GM23338 (cell line): ENCODE measurements around the gene DYNLT5. TPM values are rescaled to one million over a fixed set of nuclear protein-coding genes. Genes with fewer than 3 reads are reported as not detected.

Source experiments
- ATAC-seq: fragments of 200-7000 bp; cut with Tn5 transposase; 3 replicates; pipeline ENCODE4 v1.9.1; 2020
- DNase-seq: peaks from one replicate; pipeline ENCODE4 v3.0.0-alpha.2; 2015; ENCODE audit warnings: low spot score
- H2AFZ ChIP-seq: fragments of 200-600 bp; sonication (generic); 2 replicates; pipeline ENCODE4 v1.8.0; 2016; ENCODE audit warnings: antibody characterized with exemption, mild to moderate bottlenecking, moderate library complexity
- H3F3A ChIP-seq: fragments of 200-600 bp; sonication (generic); replicated peaks from 2 replicates; pipeline ENCODE4 v1.8.0; 2017; ENCODE audit warnings: antibody characterized with exemption, mixed run types, low read depth
- H3K27ac ChIP-seq: fragments of 200-600 bp; sonication (generic); 2 replicates; pipeline ENCODE4 v1.6.1; 2016; ENCODE audit warnings: low read depth
- H3K27me3 ChIP-seq: fragments of 200-600 bp; sonication (generic); 2 replicates; pipeline ENCODE4 v1.8.0; 2016; ENCODE audit warnings: mild to moderate bottlenecking, mixed run types, moderate library complexity; ENCODE audit not compliant: insufficient read depth
- H3K36me3 ChIP-seq: fragments of 200-600 bp; sonication (generic); 2 replicates; pipeline ENCODE4 v1.8.0; 2016; ENCODE audit warnings: mild to moderate bottlenecking; ENCODE audit not compliant: insufficient read depth
- H3K4me1 ChIP-seq: fragments of 200-600 bp; sonication (generic); 2 replicates; pipeline ENCODE4 v1.8.0; 2016; ENCODE audit warnings: mild to moderate bottlenecking, moderate library complexity; ENCODE audit not compliant: insufficient read depth
- H3K4me2 ChIP-seq: fragments of 200-600 bp; sonication (generic); 2 replicates; pipeline ENCODE4 v1.7.1; 2017; ENCODE audit warnings: mixed run types
- H3K4me3 ChIP-seq: fragments of 200-600 bp; sonication (generic); 2 replicates; pipeline ENCODE4 v1.6.1; 2016; ENCODE audit warnings: mixed run types
- H3K79me2 ChIP-seq: fragments of 200-600 bp; sonication (generic); replicated peaks from 2 replicates; pipeline ENCODE4 v1.8.0; 2017; ENCODE audit warnings: mild to moderate bottlenecking; ENCODE audit not compliant: insufficient read depth
- H3K9me2 ChIP-seq: fragments of 200-600 bp; sonication (generic); 2 replicates; pipeline ENCODE4 v1.8.0; 2017; ENCODE audit not compliant: insufficient read depth
- H4K20me1 ChIP-seq: fragments of 200-600 bp; sonication (generic); replicated peaks from 2 replicates; pipeline ENCODE4 v1.8.0; 2017; ENCODE audit warnings: mild to moderate bottlenecking; ENCODE audit not compliant: insufficient read depth
- H3K27ac Mint-ChIP-seq: 2 replicates; pipeline ENCODE4 v1.8.0; 2020; ENCODE audit warnings: inconsistent platforms, mild to moderate bottlenecking, moderate library complexity, mixed read lengths
- H3K27me3 Mint-ChIP-seq: 3 replicates; pipeline ENCODE4 v1.8.0; 2022; ENCODE audit warnings: low read depth, mild to moderate bottlenecking, moderate library complexity, mixed read lengths, inconsistent platforms; ENCODE audit not compliant: insufficient read depth, poor library complexity
- H3K36me3 Mint-ChIP-seq: 3 replicates; pipeline ENCODE4 v1.8.0; 2021; ENCODE audit warnings: low read depth, mild to moderate bottlenecking, inconsistent platforms, moderate library complexity, mixed read lengths
- H3K4me1 Mint-ChIP-seq: 3 replicates; pipeline ENCODE4 v1.8.0; 2020; ENCODE audit warnings: mild to moderate bottlenecking, inconsistent platforms, mixed read lengths
- H3K4me3 Mint-ChIP-seq: 3 replicates; pipeline ENCODE4 v1.8.0; 2021; ENCODE audit warnings: moderate library complexity, mild to moderate bottlenecking, inconsistent platforms, mixed read lengths
- H3K9me3 Mint-ChIP-seq: 3 replicates; pipeline ENCODE4 v1.8.0; 2020; ENCODE audit warnings: moderate library complexity, mild to moderate bottlenecking, inconsistent platforms, mixed read lengths
- CREB1 ChIP-seq: fragments of 250-450 bp; sonication (Bioruptor Pico); IDR thresholded peaks from 2 replicates; pipeline ENCODE4 v1.5.0; 2020; ENCODE audit warnings: low read depth, mild to moderate bottlenecking, moderate library complexity
- EZH2 ChIP-seq: fragments of 200-600 bp; sonication (generic); IDR thresholded peaks from one replicate; pipeline ENCODE4 v1.8.0; 2017; ENCODE audit warnings: antibody characterized with exemption, mild to moderate bottlenecking, low read depth; ENCODE audit not compliant: unreplicated experiment
- EZH2phosphoT487 ChIP-seq: fragments of 200-600 bp; sonication (generic); IDR thresholded peaks from one replicate; pipeline ENCODE4 v1.8.1; 2018; ENCODE audit warnings: antibody characterized with exemption; ENCODE audit not compliant: unreplicated experiment
- JUNB ChIP-seq: IDR thresholded peaks from one replicate; pipeline ENCODE4 v1.6.1; 2016; ENCODE audit warnings: antibody characterized with exemption; ENCODE audit not compliant: unreplicated experiment
- NANOG ChIP-seq: IDR thresholded peaks from 2 replicates; pipeline ENCODE4 v1.6.1; 2016; ENCODE audit warnings: antibody characterized with exemption, borderline replicate concordance
- POLR2AphosphoS5 ChIP-seq: IDR thresholded peaks from 2 replicates; pipeline ENCODE4 v1.6.1; 2016; ENCODE audit warnings: antibody characterized with exemption, low read depth
- STAT1 ChIP-seq: IDR thresholded peaks from one replicate; pipeline ENCODE4 v1.6.1; 2016; ENCODE audit warnings: antibody characterized with exemption; ENCODE audit not compliant: unreplicated experiment
- ZNF114 ChIP-seq: fragments of 250-450 bp; sonication (Bioruptor Pico); IDR thresholded peaks from 2 replicates; pipeline ENCODE4 v1.5.0; 2020; ENCODE audit warnings: mild to moderate bottlenecking, moderate library complexity
- ZNF331 ChIP-seq: fragments of 250-450 bp; sonication (Bioruptor Pico); IDR thresholded peaks from 2 replicates; pipeline ENCODE4 v1.5.0; 2020; ENCODE audit warnings: low read depth, mild to moderate bottlenecking, moderate library complexity
- polyA plus RNA-seq: library from polyadenylated mRNA; unstranded; fragments of >200 nt; fragmentation: Nextera tagmentation; extraction: Ambion mirVana; gene quantifications from 2 replicates; pipeline ENCODE4 v1.2.1, GENCODE V29; 2016
- total RNA-seq: library from RNA; depleted of rRNA; stranded (reverse); fragments of >200 nt; shearing (Covaris generic); gene quantifications from 2 replicates; pipeline ENCODE4 v1.2.3, GENCODE V29; 2014
- TF ChIP-seq, protein P1 (sequence below), 2 experiments: fragments of 200-600 bp in 1 of 2; sonication (generic) in 1 of 2; conservative IDR thresholded peaks; 2 replicates each; pipeline versions ENCODE4 v1.5.1 to v1.6.1; 2016 to 2017; ENCODE audit warnings: antibody characterized with exemption in 2 of 2, low read depth in 2 of 2, mild to moderate bottlenecking in 2 of 2, moderate library complexity in 1 of 2
- TF ChIP-seq, protein P2 (sequence below): IDR thresholded peaks from one replicate; pipeline ENCODE4 v1.6.1; 2018; ENCODE audit warnings: antibody characterized with exemption; ENCODE audit not compliant: unreplicated experiment
- TF ChIP-seq, protein P3 (sequence below): fragments of 250-450 bp; sonication (Bioruptor Pico); IDR thresholded peaks from 2 replicates; pipeline ENCODE4 v1.5.0; 2020; ENCODE audit warnings: mild to moderate bottlenecking, moderate library complexity
- TF ChIP-seq, protein P4 (sequence below): IDR thresholded peaks from 2 replicates; pipeline ENCODE4 v1.6.1; 2016; ENCODE audit warnings: antibody characterized with exemption

Gene DYNLT5
- total and polyA plus RNA-seq, 2 experiments from 2014 or later: 0.95 to 2.8 TPM

DNA sequence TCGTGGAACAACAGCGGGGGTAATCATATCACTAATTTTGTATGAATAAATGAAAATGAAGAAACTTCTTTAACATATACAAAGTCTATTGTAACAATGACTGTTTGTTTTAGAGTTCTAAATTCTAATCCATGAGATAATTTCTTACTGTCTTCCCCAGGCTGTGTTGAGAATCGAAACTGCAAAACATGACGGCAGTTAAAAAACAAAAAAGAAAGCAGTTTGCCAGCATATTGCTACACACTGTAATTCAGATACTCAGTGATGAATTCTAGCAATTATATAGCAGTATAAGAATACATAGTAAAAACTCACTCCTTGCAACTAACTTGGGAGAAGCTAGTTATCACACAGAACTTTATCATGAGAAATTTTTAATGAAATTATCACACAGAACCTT lies 26.7 kb downstream of the DYNLT5 start:
- Histone ChIP-seq H3K4me1 (no peaks in the 10 kb centered on the region), H3K79me2 (no peaks in the 10 kb centered on the region), H3F3A (no peaks in the 10 kb centered on the region), H4K20me1 (no peaks in the 10 kb centered on the region), H3K4me2 (no peak overlapping the region), H3K36me3 (peaks cover 4% of the 10 kb centered on the region; the same call in 1 of the 2 replicates), H3K4me3 (no peak overlapping the region), H3K9me2 (no peaks in the 10 kb centered on the region), H3K27me3 (no peaks in the 10 kb centered on the region), H2AFZ (no peak overlapping the region), H3K27ac (no peak overlapping the region)
- no peak for ATAC-seq
- Mint-ChIP-seq H3K9me3 (peaks cover 35% of the 10 kb centered on the region), H3K4me3 (no peak overlapping the region), H3K4me1 (no peaks in the 10 kb centered on the region), H3K36me3 (peaks cover 15% of the 10 kb centered on the region), H3K27me3 (peaks cover 3% of the 10 kb centered on the region), H3K27ac (no peak overlapping the region)
- no peak for DNase-seq
- TF ChIP-seq, protein P1, sequence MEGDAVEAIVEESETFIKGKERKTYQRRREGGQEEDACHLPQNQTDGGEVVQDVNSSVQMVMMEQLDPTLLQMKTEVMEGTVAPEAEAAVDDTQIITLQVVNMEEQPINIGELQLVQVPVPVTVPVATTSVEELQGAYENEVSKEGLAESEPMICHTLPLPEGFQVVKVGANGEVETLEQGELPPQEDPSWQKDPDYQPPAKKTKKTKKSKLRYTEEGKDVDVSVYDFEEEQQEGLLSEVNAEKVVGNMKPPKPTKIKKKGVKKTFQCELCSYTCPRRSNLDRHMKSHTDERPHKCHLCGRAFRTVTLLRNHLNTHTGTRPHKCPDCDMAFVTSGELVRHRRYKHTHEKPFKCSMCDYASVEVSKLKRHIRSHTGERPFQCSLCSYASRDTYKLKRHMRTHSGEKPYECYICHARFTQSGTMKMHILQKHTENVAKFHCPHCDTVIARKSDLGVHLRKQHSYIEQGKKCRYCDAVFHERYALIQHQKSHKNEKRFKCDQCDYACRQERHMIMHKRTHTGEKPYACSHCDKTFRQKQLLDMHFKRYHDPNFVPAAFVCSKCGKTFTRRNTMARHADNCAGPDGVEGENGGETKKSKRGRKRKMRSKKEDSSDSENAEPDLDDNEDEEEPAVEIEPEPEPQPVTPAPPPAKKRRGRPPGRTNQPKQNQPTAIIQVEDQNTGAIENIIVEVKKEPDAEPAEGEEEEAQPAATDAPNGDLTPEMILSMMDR (conservative IDR thresholded peaks at IDR 0.05; ENCODE audit: low read depth in 2 of 2): no peak
- TF ChIP-seq EZH2phosphoT487 (no peak), STAT1 (no peak), ZNF331 (CRISPR knock-in tag) (no peak), JUNB (no peak), CREB1 (CRISPR knock-in tag) (no peak), EZH2 (no peak), ZNF114 (CRISPR knock-in tag) (no peak), NANOG (no peak), POLR2AphosphoS5 (no peak)
- TF ChIP-seq, protein P2, sequence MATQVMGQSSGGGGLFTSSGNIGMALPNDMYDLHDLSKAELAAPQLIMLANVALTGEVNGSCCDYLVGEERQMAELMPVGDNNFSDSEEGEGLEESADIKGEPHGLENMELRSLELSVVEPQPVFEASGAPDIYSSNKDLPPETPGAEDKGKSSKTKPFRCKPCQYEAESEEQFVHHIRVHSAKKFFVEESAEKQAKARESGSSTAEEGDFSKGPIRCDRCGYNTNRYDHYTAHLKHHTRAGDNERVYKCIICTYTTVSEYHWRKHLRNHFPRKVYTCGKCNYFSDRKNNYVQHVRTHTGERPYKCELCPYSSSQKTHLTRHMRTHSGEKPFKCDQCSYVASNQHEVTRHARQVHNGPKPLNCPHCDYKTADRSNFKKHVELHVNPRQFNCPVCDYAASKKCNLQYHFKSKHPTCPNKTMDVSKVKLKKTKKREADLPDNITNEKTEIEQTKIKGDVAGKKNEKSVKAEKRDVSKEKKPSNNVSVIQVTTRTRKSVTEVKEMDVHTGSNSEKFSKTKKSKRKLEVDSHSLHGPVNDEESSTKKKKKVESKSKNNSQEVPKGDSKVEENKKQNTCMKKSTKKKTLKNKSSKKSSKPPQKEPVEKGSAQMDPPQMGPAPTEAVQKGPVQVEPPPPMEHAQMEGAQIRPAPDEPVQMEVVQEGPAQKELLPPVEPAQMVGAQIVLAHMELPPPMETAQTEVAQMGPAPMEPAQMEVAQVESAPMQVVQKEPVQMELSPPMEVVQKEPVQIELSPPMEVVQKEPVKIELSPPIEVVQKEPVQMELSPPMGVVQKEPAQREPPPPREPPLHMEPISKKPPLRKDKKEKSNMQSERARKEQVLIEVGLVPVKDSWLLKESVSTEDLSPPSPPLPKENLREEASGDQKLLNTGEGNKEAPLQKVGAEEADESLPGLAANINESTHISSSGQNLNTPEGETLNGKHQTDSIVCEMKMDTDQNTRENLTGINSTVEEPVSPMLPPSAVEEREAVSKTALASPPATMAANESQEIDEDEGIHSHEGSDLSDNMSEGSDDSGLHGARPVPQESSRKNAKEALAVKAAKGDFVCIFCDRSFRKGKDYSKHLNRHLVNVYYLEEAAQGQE: no peak
- TF ChIP-seq, protein P3, sequence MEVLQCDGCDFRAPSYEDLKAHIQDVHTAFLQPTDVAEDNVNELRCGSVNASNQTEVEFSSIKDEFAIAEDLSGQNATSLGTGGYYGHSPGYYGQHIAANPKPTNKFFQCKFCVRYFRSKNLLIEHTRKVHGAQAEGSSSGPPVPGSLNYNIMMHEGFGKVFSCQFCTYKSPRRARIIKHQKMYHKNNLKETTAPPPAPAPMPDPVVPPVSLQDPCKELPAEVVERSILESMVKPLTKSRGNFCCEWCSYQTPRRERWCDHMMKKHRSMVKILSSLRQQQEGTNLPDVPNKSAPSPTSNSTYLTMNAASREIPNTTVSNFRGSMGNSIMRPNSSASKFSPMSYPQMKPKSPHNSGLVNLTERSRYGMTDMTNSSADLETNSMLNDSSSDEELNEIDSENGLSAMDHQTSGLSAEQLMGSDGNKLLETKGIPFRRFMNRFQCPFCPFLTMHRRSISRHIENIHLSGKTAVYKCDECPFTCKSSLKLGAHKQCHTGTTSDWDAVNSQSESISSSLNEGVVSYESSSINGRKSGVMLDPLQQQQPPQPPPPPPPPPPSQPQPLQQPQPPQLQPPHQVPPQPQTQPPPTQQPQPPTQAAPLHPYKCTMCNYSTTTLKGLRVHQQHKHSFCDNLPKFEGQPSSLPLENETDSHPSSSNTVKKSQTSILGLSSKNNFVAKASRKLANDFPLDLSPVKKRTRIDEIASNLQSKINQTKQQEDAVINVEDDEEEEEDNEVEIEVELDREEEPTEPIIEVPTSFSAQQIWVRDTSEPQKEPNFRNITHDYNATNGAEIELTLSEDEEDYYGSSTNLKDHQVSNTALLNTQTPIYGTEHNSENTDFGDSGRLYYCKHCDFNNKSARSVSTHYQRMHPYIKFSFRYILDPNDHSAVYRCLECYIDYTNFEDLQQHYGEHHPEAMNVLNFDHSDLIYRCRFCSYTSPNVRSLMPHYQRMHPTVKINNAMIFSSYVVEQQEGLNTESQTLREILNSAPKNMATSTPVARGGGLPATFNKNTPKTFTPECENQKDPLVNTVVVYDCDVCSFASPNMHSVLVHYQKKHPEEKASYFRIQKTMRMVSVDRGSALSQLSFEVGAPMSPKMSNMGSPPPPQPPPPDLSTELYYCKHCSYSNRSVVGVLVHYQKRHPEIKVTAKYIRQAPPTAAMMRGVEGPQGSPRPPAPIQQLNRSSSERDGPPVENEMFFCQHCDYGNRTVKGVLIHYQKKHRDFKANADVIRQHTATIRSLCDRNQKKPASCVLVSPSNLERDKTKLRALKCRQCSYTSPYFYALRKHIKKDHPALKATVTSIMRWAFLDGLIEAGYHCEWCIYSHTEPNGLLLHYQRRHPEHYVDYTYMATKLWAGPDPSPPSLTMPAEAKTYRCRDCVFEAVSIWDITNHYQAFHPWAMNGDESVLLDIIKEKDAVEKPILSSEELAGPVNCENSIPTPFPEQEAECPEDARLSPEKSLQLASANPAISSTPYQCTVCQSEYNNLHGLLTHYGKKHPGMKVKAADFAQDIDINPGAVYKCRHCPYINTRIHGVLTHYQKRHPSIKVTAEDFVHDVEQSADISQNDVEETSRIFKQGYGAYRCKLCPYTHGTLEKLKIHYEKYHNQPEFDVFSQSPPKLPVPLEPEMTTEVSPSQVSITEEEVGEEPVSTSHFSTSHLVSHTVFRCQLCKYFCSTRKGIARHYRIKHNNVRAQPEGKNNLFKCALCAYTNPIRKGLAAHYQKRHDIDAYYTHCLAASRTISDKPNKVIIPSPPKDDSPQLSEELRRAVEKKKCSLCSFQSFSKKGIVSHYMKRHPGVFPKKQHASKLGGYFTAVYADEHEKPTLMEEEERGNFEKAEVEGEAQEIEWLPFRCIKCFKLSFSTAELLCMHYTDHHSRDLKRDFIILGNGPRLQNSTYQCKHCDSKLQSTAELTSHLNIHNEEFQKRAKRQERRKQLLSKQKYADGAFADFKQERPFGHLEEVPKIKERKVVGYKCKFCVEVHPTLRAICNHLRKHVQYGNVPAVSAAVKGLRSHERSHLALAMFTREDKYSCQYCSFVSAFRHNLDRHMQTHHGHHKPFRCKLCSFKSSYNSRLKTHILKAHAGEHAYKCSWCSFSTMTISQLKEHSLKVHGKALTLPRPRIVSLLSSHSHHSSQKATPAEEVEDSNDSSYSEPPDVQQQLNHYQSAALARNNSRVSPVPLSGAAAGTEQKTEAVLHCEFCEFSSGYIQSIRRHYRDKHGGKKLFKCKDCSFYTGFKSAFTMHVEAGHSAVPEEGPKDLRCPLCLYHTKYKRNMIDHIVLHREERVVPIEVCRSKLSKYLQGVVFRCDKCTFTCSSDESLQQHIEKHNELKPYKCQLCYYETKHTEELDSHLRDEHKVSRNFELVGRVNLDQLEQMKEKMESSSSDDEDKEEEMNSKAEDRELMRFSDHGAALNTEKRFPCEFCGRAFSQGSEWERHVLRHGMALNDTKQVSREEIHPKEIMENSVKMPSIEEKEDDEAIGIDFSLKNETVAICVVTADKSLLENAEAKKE: no peak
- TF ChIP-seq, protein P4, sequence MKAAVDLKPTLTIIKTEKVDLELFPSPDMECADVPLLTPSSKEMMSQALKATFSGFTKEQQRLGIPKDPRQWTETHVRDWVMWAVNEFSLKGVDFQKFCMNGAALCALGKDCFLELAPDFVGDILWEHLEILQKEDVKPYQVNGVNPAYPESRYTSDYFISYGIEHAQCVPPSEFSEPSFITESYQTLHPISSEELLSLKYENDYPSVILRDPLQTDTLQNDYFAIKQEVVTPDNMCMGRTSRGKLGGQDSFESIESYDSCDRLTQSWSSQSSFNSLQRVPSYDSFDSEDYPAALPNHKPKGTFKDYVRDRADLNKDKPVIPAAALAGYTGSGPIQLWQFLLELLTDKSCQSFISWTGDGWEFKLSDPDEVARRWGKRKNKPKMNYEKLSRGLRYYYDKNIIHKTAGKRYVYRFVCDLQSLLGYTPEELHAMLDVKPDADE: no peak
